ENCODE data around the gene UAP1L1. TPM values are rescaled to one million over a fixed set of nuclear protein-coding genes. Genes with fewer than 3 reads are reported as not detected.

The UAP1L1 gene
- total and polyA plus RNA-seq, 10 donors: 12.5 to 35.9 (median 26.6) TPM

DNA sequence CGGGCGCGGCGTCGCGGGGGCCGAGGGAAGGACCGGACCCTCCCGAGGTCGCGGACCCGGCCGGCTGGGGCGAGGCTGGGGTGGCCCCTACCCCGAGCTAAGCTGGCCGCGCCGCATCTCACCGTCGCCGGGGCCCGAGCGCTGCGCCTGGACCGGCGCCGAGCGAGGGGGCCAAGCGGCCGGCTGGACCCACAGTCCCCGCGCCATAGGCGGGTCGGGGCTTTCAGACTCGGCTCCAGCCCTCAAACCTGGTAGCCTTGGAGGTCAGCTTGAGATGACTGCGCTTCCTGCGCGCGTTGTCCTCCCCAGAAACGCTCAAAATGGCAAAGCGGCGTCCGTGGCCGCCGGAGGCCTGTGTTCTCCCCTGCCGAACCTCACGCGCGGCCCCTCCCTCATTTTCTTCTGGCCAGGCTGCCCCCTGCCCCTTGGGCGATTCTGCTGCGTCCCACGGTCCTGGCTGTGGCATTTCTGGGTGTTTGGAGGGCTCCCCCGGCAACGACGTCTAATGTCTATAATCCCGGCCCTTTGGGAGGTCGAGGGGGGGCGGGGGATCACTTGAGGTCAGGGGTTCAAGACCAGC, 52.9 kb downstream of the UAP1L1 start:
- peaks cover 0 to 7% (median 0%) of the 10 kb centered on the region in 8 donors for H3K9me3 ChIP-seq
- 6 to 16% (median 8%) methylated on average over 35 to 58 of the region's 58 CpGs for WGBS, 5 donors
- peak overlapping the region in 7 of 8 donors; percentile 70 to 85 (median 80) for H3K27ac ChIP-seq
- H3K4me1 ChIP-seq: peaks cover 28 to 51% (median 41%) of the 10 kb centered on the region in 6 donors
- intact Hi-C loops (cut with DNase I; ENCODE audit: low total_unique reads): no loop called here
- H3K27me3 ChIP-seq (replicated peaks in 1 of 7): peaks cover 0 to 53% (median 10%) of the 10 kb centered on the region in 7 donors
- TF ChIP-seq POLR2AphosphoS5 (IDR thresholded peaks at IDR 0.05) (no peak), POLR2A (IDR thresholded peaks at IDR 0.05) (no peak)
- TF ChIP-seq, protein P1, sequence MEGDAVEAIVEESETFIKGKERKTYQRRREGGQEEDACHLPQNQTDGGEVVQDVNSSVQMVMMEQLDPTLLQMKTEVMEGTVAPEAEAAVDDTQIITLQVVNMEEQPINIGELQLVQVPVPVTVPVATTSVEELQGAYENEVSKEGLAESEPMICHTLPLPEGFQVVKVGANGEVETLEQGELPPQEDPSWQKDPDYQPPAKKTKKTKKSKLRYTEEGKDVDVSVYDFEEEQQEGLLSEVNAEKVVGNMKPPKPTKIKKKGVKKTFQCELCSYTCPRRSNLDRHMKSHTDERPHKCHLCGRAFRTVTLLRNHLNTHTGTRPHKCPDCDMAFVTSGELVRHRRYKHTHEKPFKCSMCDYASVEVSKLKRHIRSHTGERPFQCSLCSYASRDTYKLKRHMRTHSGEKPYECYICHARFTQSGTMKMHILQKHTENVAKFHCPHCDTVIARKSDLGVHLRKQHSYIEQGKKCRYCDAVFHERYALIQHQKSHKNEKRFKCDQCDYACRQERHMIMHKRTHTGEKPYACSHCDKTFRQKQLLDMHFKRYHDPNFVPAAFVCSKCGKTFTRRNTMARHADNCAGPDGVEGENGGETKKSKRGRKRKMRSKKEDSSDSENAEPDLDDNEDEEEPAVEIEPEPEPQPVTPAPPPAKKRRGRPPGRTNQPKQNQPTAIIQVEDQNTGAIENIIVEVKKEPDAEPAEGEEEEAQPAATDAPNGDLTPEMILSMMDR (IDR thresholded peaks at IDR 0.05 in 8 of 11, conservative IDR thresholded peaks at IDR 0.05 in 3 of 11): no peak
- H3K36me3 ChIP-seq: no peaks in the 10 kb centered on the region
- peak overlapping the region; percentile 73 to 89 (median 83) for H3K4me3 ChIP-seq
- no peak for DNase-seq

Small RNAs within 50 kb of the gene (small RNA-seq; reads per million reads assigned to genes)
- 0.08 to 0.35 (median 0.24) reads per million in 4 donors for gene RF00153

Other genes starting within 250 kb of the UAP1L1 start
Only the 30 nearest of the 36 such genes appear.
- gene TRAF2, start 191.0 kb upstream of the UAP1L1 start, total RNA-seq: 10 to 100 TPM; 14.9 to 49.7 (median 29.6) TPM
- 10 to 100 TPM; 13.6 to 23.1 (median 19.6) TPM for gene TRAF2, start 191.0 kb upstream of the UAP1L1 start, polyA plus RNA-seq
- gene FBXW5, start 132.8 kb upstream of the UAP1L1 start, total RNA-seq: 100 to 1,000 TPM in 6 of 7 donors, 10 to 100 TPM in 1; 97.6 to 170 (median 105) TPM
- gene FBXW5, start 132.8 kb upstream of the UAP1L1 start, polyA plus RNA-seq: 100 to 1,000 TPM in 2 of 3 donors, 10 to 100 TPM in 1; 90.8 to 154 (median 123) TPM
- 1 to 10 TPM in 6 of 7 donors, not detected in 1; 2.3 to 7.4 (median 3.8) TPM for gene C8G, start 132.3 kb upstream of the UAP1L1 start, total RNA-seq
- gene C8G, start 132.3 kb upstream of the UAP1L1 start, polyA plus RNA-seq: 1 to 10 TPM; 3.2 to 4.3 (median 3.7) TPM
- gene LCN12, start 125.2 kb upstream of the UAP1L1 start, total RNA-seq: 10 to 100 TPM in 4 of 7 donors, 1 to 10 TPM in 3; 3.1 to 63.4 (median 12.5) TPM
- 1 to 10 TPM in 2 of 3 donors, under 1 TPM in 1; 0.83 to 6.7 (median 4.8) TPM for gene LCN12, start 125.2 kb upstream of the UAP1L1 start, polyA plus RNA-seq
- gene PTGDS, start 100.0 kb upstream of the UAP1L1 start, total RNA-seq: 100 to 1,000 TPM; 134 to 457 (median 378) TPM
- 1,000 to 10,000 TPM in 1 of 3 donors, 100 to 1,000 TPM in 2; 462 to 1,396 (median 703) TPM for gene PTGDS, start 100.0 kb upstream of the UAP1L1 start, polyA plus RNA-seq
- gene LCNL1, start 94.5 kb upstream of the UAP1L1 start, total RNA-seq: 1 to 10 TPM; 1.8 to 8.3 (median 3.3) TPM
- gene LCNL1, start 94.5 kb upstream of the UAP1L1 start, polyA plus RNA-seq: 1 to 10 TPM; 1.3 to 4.7 (median 2.3) TPM
- 10 to 100 TPM; 51.3 to 72.9 (median 63.9) TPM for gene PAXX, start 85.1 kb upstream of the UAP1L1 start, total RNA-seq
- 100 to 1,000 TPM; 168 to 264 (median 261) TPM for gene PAXX, start 85.1 kb upstream of the UAP1L1 start, polyA plus RNA-seq
- gene CLIC3, start 80.9 kb upstream of the UAP1L1 start, total RNA-seq: 10 to 100 TPM in 1 of 7 donors, 1 to 10 TPM in 6; 3.5 to 10.7 (median 5.5) TPM
- 1 to 10 TPM; 2.9 to 7.2 (median 5.3) TPM for gene CLIC3, start 80.9 kb upstream of the UAP1L1 start, polyA plus RNA-seq
- 10 to 100 TPM; 36.3 to 97.5 (median 59.0) TPM for gene ABCA2, start 49.3 kb upstream of the UAP1L1 start, total RNA-seq
- gene ABCA2, start 49.3 kb upstream of the UAP1L1 start, polyA plus RNA-seq: 10 to 100 TPM; 11.9 to 38.6 (median 19.6) TPM
- gene FUT7, start 45.4 kb upstream of the UAP1L1 start, total RNA-seq: 10 to 100 TPM in 2 of 7 donors, 1 to 10 TPM in 5; 5.5 to 14.9 (median 6.7) TPM
- gene FUT7, start 45.4 kb upstream of the UAP1L1 start, polyA plus RNA-seq: 1 to 10 TPM; 4.0 to 6.9 (median 4.8) TPM
- gene NPDC1, start 31.3 kb upstream of the UAP1L1 start, total RNA-seq: 100 to 1,000 TPM in 5 of 7 donors, 10 to 100 TPM in 2; 86.3 to 197 (median 111) TPM
- gene NPDC1, start 31.3 kb upstream of the UAP1L1 start, polyA plus RNA-seq: 100 to 1,000 TPM; 104 to 358 (median 256) TPM
- under 1 TPM in 2 of 7 donors, not detected in 5; 0.32 to 0.40 TPM for gene ENTPD2, start 23.5 kb upstream of the UAP1L1 start, total RNA-seq
- under 1 TPM in 2 of 3 donors, not detected in 1; 0.11 to 0.58 TPM for gene ENTPD2, start 23.5 kb upstream of the UAP1L1 start, polyA plus RNA-seq
- 1 to 10 TPM; 2.1 to 6.5 (median 3.0) TPM for gene SAPCD2, start 7.0 kb upstream of the UAP1L1 start, total RNA-seq
- 1 to 10 TPM in 2 of 3 donors, under 1 TPM in 1; 0.76 to 2.5 (median 2.4) TPM for gene SAPCD2, start 7.0 kb upstream of the UAP1L1 start, polyA plus RNA-seq
- gene MAN1B1, start 9.5 kb downstream of the UAP1L1 start, total RNA-seq: 10 to 100 TPM; 43.2 to 67.9 (median 51.7) TPM
- 100 to 1,000 TPM in 1 of 3 donors, 10 to 100 TPM in 2; 49.6 to 112 (median 90.0) TPM for gene MAN1B1, start 9.5 kb downstream of the UAP1L1 start, polyA plus RNA-seq
- gene DPP7, start 37.2 kb downstream of the UAP1L1 start, total RNA-seq: 100 to 1,000 TPM; 105 to 250 (median 166) TPM
- gene DPP7, start 37.2 kb downstream of the UAP1L1 start, polyA plus RNA-seq: 100 to 1,000 TPM; 342 to 536 (median 501) TPM
- gene GRIN1, start 61.6 kb downstream of the UAP1L1 start, total RNA-seq: under 1 TPM in 1 of 7 donors, not detected in 6; 0.70 TPM
- gene GRIN1, start 61.6 kb downstream of the UAP1L1 start, polyA plus RNA-seq: under 1 TPM; 0.03 to 0.07 (median 0.03) TPM
- under 1 TPM in 2 of 7 donors, not detected in 5; 0.28 to 0.60 TPM for gene LRRC26, start 92.5 kb downstream of the UAP1L1 start, total RNA-seq
- under 1 TPM in 1 of 3 donors, not detected in 2; 0.06 TPM for gene LRRC26, start 92.5 kb downstream of the UAP1L1 start, polyA plus RNA-seq
- not detected for gene TMEM210, start 94.5 kb downstream of the UAP1L1 start, total RNA-seq
- gene TMEM210, start 94.5 kb downstream of the UAP1L1 start, polyA plus RNA-seq: not detected
- 10 to 100 TPM; 38.4 to 93.0 (median 62.2) TPM for gene ANAPC2, start 111.0 kb downstream of the UAP1L1 start, total RNA-seq
- gene ANAPC2, start 111.0 kb downstream of the UAP1L1 start, polyA plus RNA-seq: 10 to 100 TPM; 27.8 to 67.4 (median 48.5) TPM
- gene SSNA1, start 111.2 kb downstream of the UAP1L1 start, total RNA-seq: 10 to 100 TPM; 38.2 to 54.3 (median 43.0) TPM
- gene SSNA1, start 111.2 kb downstream of the UAP1L1 start, polyA plus RNA-seq: 100 to 1,000 TPM in 1 of 3 donors, 10 to 100 TPM in 2; 82.0 to 109 (median 99.6) TPM
- 1 to 10 TPM; 6.3 to 9.6 (median 7.2) TPM for gene TPRN, start 123.2 kb downstream of the UAP1L1 start, total RNA-seq
- gene TPRN, start 123.2 kb downstream of the UAP1L1 start, polyA plus RNA-seq: 10 to 100 TPM in 1 of 3 donors, 1 to 10 TPM in 2; 4.5 to 10.7 (median 4.7) TPM
- 10 to 100 TPM; 28.4 to 37.9 (median 34.6) TPM for gene TMEM203, start 128.1 kb downstream of the UAP1L1 start, total RNA-seq
- 10 to 100 TPM; 37.4 to 50.1 (median 44.9) TPM for gene TMEM203, start 128.1 kb downstream of the UAP1L1 start, polyA plus RNA-seq
- gene NDOR1, start 128.2 kb downstream of the UAP1L1 start, total RNA-seq: 10 to 100 TPM; 14.2 to 28.7 (median 21.6) TPM
- 10 to 100 TPM in 1 of 3 donors, 1 to 10 TPM in 2; 6.3 to 21.7 (median 9.0) TPM for gene NDOR1, start 128.2 kb downstream of the UAP1L1 start, polyA plus RNA-seq
- 1 to 10 TPM; 1.2 to 6.2 (median 2.4) TPM for gene RNF208, start 144.7 kb downstream of the UAP1L1 start, total RNA-seq
- 1 to 10 TPM; 2.3 to 5.4 (median 2.9) TPM for gene RNF208, start 144.7 kb downstream of the UAP1L1 start, polyA plus RNA-seq
- gene CYSRT1, start 147.7 kb downstream of the UAP1L1 start, total RNA-seq: under 1 TPM in 2 of 7 donors, not detected in 5; 0.36 to 0.94 TPM
- gene CYSRT1, start 147.7 kb downstream of the UAP1L1 start, polyA plus RNA-seq: under 1 TPM; 0.55 to 0.70 (median 0.64) TPM
- not detected for gene RNF224, start 150.0 kb downstream of the UAP1L1 start, total RNA-seq
- not detected for gene RNF224, start 150.0 kb downstream of the UAP1L1 start, polyA plus RNA-seq
- not detected for gene SLC34A3, start 153.4 kb downstream of the UAP1L1 start, total RNA-seq
- gene SLC34A3, start 153.4 kb downstream of the UAP1L1 start, polyA plus RNA-seq: not detected
- 100 to 1,000 TPM in 4 of 7 donors, 10 to 100 TPM in 3; 55.1 to 137 (median 102) TPM for gene TUBB4B, start 163.8 kb downstream of the UAP1L1 start, total RNA-seq
- 100 to 1,000 TPM in 2 of 3 donors, 10 to 100 TPM in 1; 59.6 to 112 (median 107) TPM for gene TUBB4B, start 163.8 kb downstream of the UAP1L1 start, polyA plus RNA-seq
- not detected for gene STPG3, start 173.8 kb downstream of the UAP1L1 start, total RNA-seq
- gene STPG3, start 173.8 kb downstream of the UAP1L1 start, polyA plus RNA-seq: not detected
- gene NELFB, start 177.8 kb downstream of the UAP1L1 start, total RNA-seq: 10 to 100 TPM; 27.7 to 46.8 (median 39.9) TPM
- 10 to 100 TPM; 26.6 to 49.7 (median 28.0) TPM for gene NELFB, start 177.8 kb downstream of the UAP1L1 start, polyA plus RNA-seq

Data from spleen (tissue), 11 donors.